Mesendoderm (in vitro differentiated cells): ENCODE data around the gene CFAP45.

Source experiments
- DNase-seq: peaks from one replicate; pipeline ENCODE4 v3.0.0; 2013
- H2AK5ac ChIP-seq: 2 replicates; pipeline ENCODE4 v1.6.1; 2013; ENCODE audit warnings: low read length, inconsistent platforms
- H2BK120ac ChIP-seq: 2 replicates; pipeline ENCODE4 v1.6.1; 2013; ENCODE audit warnings: low read depth, mild to moderate bottlenecking, low read length, moderate library complexity, mixed read lengths
- H2BK15ac ChIP-seq: replicated peaks from 2 replicates; pipeline ENCODE4 v1.6.1; 2013; ENCODE audit warnings: low read depth, mild to moderate bottlenecking, moderate library complexity
- H2BK5ac ChIP-seq: 2 replicates; pipeline ENCODE4 v1.6.1; 2013; ENCODE audit warnings: low read length, inconsistent platforms
- H3K18ac ChIP-seq: 2 replicates; pipeline ENCODE4 v1.6.1; 2013; ENCODE audit warnings: mild to moderate bottlenecking, low read length, mixed read lengths
- H3K23ac ChIP-seq: one replicate; pipeline ENCODE4 v1.6.1; 2013; ENCODE audit warnings: low read length
- H3K27ac ChIP-seq: 2 replicates; pipeline ENCODE4 v1.5.1; 2013; ENCODE audit warnings: low read depth, mild to moderate bottlenecking, inconsistent platforms, low read length, moderate library complexity
- H3K27me3 ChIP-seq: 2 replicates; pipeline ENCODE4 v1.6.1; 2013; ENCODE audit warnings: low read length, control low read depth, mild to moderate bottlenecking, inconsistent platforms; ENCODE audit not compliant: insufficient read depth, poor library complexity
- H3K36me3 ChIP-seq: 2 replicates; pipeline ENCODE4 v1.6.1; 2013; ENCODE audit warnings: low read length, inconsistent platforms; ENCODE audit not compliant: control insufficient read depth, insufficient read depth
- H3K4ac ChIP-seq: one replicate; pipeline ENCODE4 v1.6.1; 2013; ENCODE audit warnings: low read depth, mild to moderate bottlenecking, low read length, moderate library complexity
- H3K4me1 ChIP-seq: 2 replicates; pipeline ENCODE4 v1.6.1; 2013; ENCODE audit warnings: low read depth, low read length, inconsistent platforms; ENCODE audit not compliant: control insufficient read depth
- H3K4me2 ChIP-seq: 2 replicates; pipeline ENCODE4 v1.6.1; 2013; ENCODE audit warnings: low read length
- H3K4me3 ChIP-seq: 2 replicates; pipeline ENCODE4 v1.5.1; 2013; ENCODE audit warnings: mild to moderate bottlenecking, low read length
- H3K56ac ChIP-seq: one replicate; pipeline ENCODE4 v1.6.1; 2013; ENCODE audit warnings: low read length
- H3K79me1 ChIP-seq: 2 replicates; pipeline ENCODE4 v1.6.1; 2013; ENCODE audit warnings: low read length, inconsistent platforms
- H3K79me2 ChIP-seq: 2 replicates; pipeline ENCODE4 v1.6.1; 2013; ENCODE audit warnings: mild to moderate bottlenecking, low read length; ENCODE audit not compliant: control insufficient read depth, insufficient read depth
- H3K9ac ChIP-seq: 2 replicates; pipeline ENCODE4 v1.6.1; 2013; ENCODE audit warnings: low read length, inconsistent platforms
- H4K5ac ChIP-seq: one replicate; pipeline ENCODE4 v1.6.1; 2013; ENCODE audit warnings: low read length
- H4K8ac ChIP-seq: one replicate; pipeline ENCODE4 v1.6.1; 2013; ENCODE audit warnings: low read depth, mild to moderate bottlenecking, control low read depth, low read length, moderate library complexity
- WGBS: extraction: QIAGEN DNeasy Blood & Tissue Kit; methylation state at CpG from one replicate; pipeline ENCODE4 v1.1.7; 2013; ENCODE audit warnings: low lambda C conversion rate, missing lambda C conversion rate; ENCODE audit not compliant: insufficient coverage; ENCODE audit errors: extremely low coverage; 5-methylcytosine and 5-hydroxymethylcytosine counted together

CFAP45 gene

DNA sequence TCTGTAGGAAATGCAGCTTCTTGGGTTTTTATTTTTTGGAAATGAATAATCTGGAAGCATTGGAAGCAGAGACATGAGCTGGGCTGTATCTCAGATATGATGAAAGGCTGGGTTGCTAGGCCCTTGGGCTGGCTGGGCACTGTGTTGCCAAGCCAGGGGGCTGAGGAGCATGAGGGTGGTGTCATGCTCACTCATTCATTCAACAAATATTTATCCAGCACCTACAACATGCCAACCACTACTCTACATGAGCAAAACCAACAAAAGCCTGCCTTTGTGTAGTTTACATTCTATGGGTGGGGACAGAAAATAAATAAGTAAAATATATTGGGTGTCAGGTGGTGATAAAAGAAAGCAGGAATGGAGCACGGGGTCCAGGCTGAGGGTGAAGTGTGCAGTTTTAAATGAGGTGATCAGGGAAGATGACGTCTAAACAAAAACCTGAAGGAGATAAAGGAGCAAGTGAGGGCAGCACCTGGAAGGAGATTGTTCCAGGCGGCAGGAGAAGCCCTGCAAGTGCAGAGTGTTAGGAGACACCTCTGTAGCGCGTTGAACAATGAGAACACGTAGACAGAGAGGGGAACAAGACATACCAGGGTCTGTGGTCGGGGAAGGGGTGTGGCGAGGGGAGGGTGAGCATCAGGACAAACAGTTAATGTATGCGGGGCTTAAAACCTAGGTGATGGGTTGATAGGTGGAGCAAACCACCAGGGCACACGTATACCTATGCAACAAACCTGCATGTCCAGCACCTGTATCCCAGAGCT lies 14.5 kb upstream of the CFAP45 start:
- no CpG with 5 or more reads among the region's 10 CpGs for WGBS
- H3K27ac ChIP-seq: peak overlapping the region; percentile 14

DNA sequence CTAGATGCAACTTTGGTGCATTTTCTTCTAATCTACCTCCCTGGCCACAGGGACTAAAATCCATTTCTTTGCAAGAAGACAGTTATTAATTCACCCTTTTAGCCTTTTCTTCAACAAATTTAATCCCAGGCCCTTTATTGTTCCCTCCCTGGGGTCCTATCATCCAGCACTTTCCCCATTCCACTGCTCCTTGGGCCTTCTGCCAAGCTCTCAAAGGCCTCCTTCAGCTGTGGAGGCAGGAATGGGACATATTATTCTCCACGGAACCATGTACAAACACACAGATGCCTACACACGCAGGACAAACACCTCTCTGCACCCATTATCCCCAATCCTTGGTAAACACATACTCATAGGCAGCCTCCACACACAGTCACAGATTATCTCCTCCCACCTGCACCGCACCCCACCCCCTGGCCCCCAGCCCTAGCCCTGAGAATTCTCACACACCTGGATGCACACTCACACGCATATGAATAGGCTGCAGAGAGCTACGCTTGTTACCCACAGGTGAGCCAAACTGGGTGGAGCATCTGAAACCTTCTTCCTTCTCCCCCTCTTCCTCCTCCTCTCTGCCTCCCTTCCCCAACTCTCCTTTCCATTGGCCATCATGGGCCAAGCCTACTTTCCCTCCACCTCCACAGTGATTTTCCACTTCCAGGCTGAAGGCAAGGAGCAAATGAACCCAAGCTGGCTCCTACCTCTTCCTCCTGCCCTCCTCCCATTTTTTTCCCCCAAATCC lies 13.7 kb upstream of the CFAP45 start:
- no peak overlapping the region for H3K4me3 ChIP-seq
- H3K56ac ChIP-seq: peak overlapping the region; percentile 35
- no peak overlapping the region for H4K5ac ChIP-seq
- H3K79me2 ChIP-seq: no peaks in the 10 kb centered on the region
- H2BK120ac ChIP-seq: no peak overlapping the region
- H3K27me3 ChIP-seq: no peaks in the 10 kb centered on the region
- no peak overlapping the region for H3K4ac ChIP-seq
- peak overlapping the region; percentile 84 for H2AK5ac ChIP-seq
- no peaks in the 10 kb centered on the region for H3K36me3 ChIP-seq
- no peak overlapping the region for H3K27ac ChIP-seq
- no peak overlapping the region for H3K4me2 ChIP-seq
- H4K8ac ChIP-seq: no peak overlapping the region
- whole genome bisulfite sequencing: no CpG with 5 or more reads among the region's 5 CpGs
- peaks cover 58% of the 10 kb centered on the region for H3K4me1 ChIP-seq
- peaks cover 3% of the 10 kb centered on the region for H3K79me1 ChIP-seq
- H2BK5ac ChIP-seq: peak overlapping the region; percentile 25
- H3K9ac ChIP-seq: no peak overlapping the region
- H3K23ac ChIP-seq: no peak overlapping the region
- DNase-seq: peak; percentile 71
- peak overlapping the region; percentile 20 for H3K18ac ChIP-seq
- no peak overlapping the region for H2BK15ac ChIP-seq

More for the DNA sequence above, 14.5 kb upstream of the CFAP45 start:
- H3K18ac ChIP-seq: peak overlapping the region; percentile 11
- peaks cover 3% of the 10 kb centered on the region for H3K79me1 ChIP-seq
- no peak overlapping the region for H4K5ac ChIP-seq
- DNase-seq: peak; percentile 56
- H2BK15ac ChIP-seq: no peak overlapping the region
- no peak overlapping the region for H3K4me3 ChIP-seq
- H2BK5ac ChIP-seq: no peak overlapping the region
- no peak overlapping the region for H3K9ac ChIP-seq
- peaks cover 2% of the 10 kb centered on the region for H3K36me3 ChIP-seq
- H3K4ac ChIP-seq: no peak overlapping the region
- no peaks in the 10 kb centered on the region for H3K27me3 ChIP-seq
- H3K79me2 ChIP-seq: peaks cover 2% of the 10 kb centered on the region
- peak overlapping the region; percentile 35 for H3K56ac ChIP-seq
- no peak overlapping the region for H4K8ac ChIP-seq
- no peak overlapping the region for H3K23ac ChIP-seq
- H3K4me2 ChIP-seq: no peak overlapping the region
- H2AK5ac ChIP-seq: peak overlapping the region; percentile 35
- H3K4me1 ChIP-seq: peaks cover 52% of the 10 kb centered on the region
- H2BK120ac ChIP-seq: no peak overlapping the region

DNA sequence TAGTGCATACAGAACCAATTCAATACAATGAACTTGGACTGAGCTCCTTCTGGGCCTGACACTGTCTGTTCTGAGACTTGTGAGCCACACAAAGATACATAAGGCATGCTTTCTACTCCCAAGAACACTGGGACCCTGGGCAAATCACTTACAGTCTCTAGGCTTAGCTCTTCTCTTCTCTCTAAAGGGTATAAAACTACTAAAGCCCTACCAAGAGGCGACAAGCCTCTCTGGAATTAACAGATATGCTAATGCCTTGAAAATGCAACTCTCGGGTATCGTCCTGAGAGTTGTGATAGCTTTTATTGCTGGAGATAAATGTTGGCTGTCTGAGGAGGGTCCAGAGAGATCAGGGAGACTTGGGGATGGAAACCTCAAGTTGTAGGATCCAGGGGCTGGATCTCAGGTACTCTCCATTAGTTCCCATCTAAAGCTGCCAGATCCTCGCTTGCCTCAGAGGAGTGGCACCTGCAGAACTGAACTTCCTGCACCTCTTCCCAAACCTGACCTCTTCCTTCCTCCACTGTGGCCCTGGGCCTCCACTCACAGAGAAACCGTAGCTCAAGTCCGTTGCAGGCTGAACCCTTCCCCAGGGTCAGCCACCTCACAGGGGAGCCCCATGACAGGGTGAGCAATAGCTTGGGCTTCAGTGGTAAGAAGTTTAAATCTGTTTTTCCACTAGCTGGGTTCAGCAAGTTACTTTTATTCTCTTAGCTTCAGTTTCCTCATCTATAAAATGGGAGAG lies 11.5 kb upstream of the CFAP45 start:
- Histone ChIP-seq H4K5ac (no peak overlapping the region), H3K9ac (peak overlapping the region; percentile 29), H2BK5ac (peak overlapping the region; percentile 81), H2AK5ac (peak overlapping the region; percentile 94), H3K27me3 (no peaks in the 10 kb centered on the region), H2BK120ac (no peak overlapping the region), H3K4ac (peak overlapping the region; percentile 40), H3K56ac (peak overlapping the region; percentile 85), H3K23ac (no peak overlapping the region), H3K27ac (peak overlapping the region; percentile 71), H3K18ac (peak overlapping the region; percentile 63), H3K79me1 (no peaks in the 10 kb centered on the region), H3K4me2 (no peak overlapping the region), H2BK15ac (no peak overlapping the region), H3K4me3 (no peak overlapping the region), H3K79me2 (no peaks in the 10 kb centered on the region), H4K8ac (no peak overlapping the region), H3K36me3 (no peaks in the 10 kb centered on the region), H3K4me1 (peaks cover 51% of the 10 kb centered on the region)
- peak; percentile 69 for DNase-seq
- WGBS: no CpG with 5 or more reads among the region's 6 CpGs

DNA sequence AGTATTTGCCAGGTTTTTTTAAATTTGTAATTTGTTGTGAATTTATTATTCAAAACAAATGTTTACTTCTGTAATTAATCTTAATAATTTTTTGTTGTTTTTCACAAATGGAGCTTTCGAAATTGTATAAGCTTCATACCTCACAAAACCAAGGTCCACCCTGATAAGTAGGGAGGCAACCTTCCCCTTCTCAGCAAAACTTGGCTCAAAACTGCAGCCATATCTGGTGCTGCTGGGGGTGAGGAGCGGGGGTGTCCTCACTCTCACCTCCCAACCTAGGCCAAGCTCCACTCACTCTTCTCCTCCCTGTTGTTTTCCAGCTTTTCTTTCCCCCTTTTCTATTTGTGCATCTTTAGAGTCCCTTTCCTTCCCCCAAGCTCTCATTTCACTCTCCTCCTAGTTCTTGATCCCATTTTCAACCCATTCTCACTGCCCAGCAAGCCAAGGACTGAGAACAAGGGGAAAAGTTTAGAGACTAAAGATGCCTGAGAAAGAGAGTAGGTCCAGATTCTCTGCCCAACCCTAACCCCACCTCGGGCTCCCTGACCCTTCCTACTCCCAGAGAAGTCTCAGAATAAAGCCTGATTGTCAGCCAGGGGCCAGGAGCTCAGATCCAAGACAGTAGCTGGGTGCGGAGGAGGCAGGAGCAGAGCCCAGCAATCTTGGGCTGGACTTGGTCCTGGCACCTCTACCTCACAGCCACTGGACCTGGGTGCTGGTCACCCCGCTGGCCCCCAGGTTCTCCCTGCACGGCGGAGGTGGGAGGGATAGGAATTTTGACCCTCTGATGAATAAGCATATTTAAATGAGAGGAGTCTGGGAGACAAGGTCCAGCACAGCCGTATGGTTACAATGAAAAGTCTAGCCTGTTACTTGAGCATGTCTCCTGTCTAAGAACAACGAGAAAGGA lies 8.3 kb upstream of the CFAP45 start:
- WGBS: no CpG with 5 or more reads among the region's 9 CpGs
- DNase-seq: no peak
- Histone ChIP-seq H2AK5ac (no peak overlapping the region), H4K8ac (no peak overlapping the region), H3K4ac (peak overlapping the region; percentile 84), H4K5ac (no peak overlapping the region), H3K9ac (no peak overlapping the region), H3K4me2 (no peak overlapping the region), H3K27me3 (no peaks in the 10 kb centered on the region), H3K23ac (no peak overlapping the region), H3K4me1 (peaks cover 27% of the 10 kb centered on the region), H2BK5ac (peak overlapping the region; percentile 15), H3K79me1 (no peaks in the 10 kb centered on the region), H3K27ac (no peak overlapping the region), H3K18ac (peak overlapping the region; percentile 3), H3K56ac (peak overlapping the region; percentile 19), H2BK15ac (no peak overlapping the region), H3K4me3 (no peak overlapping the region), H3K36me3 (no peaks in the 10 kb centered on the region), H2BK120ac (no peak overlapping the region), H3K79me2 (no peaks in the 10 kb centered on the region)

DNA sequence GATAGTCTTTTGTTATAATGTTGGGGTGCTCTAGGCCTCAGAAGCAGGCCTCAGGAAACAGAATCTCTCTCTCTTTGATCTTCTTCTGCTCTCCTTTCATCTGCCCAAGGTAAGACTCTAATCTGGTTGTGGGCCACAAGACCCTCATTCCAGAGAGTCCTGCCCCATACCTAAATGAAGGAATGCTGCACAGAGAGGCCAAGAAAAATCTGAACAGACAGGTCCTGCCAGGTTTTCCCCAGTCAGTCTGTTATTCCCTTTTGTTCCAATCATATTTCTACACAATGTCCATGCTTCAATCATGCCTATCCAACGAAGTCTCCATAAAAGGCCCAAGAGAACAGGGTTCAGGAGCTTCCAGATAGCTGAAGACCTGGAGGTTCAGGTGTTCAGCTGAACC lies 7.0 kb upstream of the CFAP45 start:
- H3K23ac ChIP-seq: no peak overlapping the region
- no peak overlapping the region for H3K9ac ChIP-seq
- H2BK15ac ChIP-seq: no peak overlapping the region
- no peak overlapping the region for H3K27ac ChIP-seq
- no peak overlapping the region for H3K4me3 ChIP-seq
- no peaks in the 10 kb centered on the region for H3K36me3 ChIP-seq
- H2AK5ac ChIP-seq: no peak overlapping the region
- H3K79me2 ChIP-seq: no peaks in the 10 kb centered on the region
- no peaks in the 10 kb centered on the region for H3K79me1 ChIP-seq
- no peak for DNase-seq
- H2BK5ac ChIP-seq: no peak overlapping the region
- no peak overlapping the region for H3K4ac ChIP-seq
- H4K5ac ChIP-seq: no peak overlapping the region
- H3K4me2 ChIP-seq: no peak overlapping the region
- no peaks in the 10 kb centered on the region for H3K27me3 ChIP-seq
- no peak overlapping the region for H3K18ac ChIP-seq
- H2BK120ac ChIP-seq: no peak overlapping the region
- whole genome bisulfite sequencing: no CpG with 5 or more reads among the region's 1 CpG
- H3K4me1 ChIP-seq: peaks cover 27% of the 10 kb centered on the region
- no peak overlapping the region for H3K56ac ChIP-seq
- H4K8ac ChIP-seq: no peak overlapping the region
